SKM-1 treated with dmso at 0.1 percent for 144 hours (cell line): Measurements from ENCODE around the gene EIF5.

ENCODE experiments used
- DNase-seq: peaks from one replicate; lab custom pipeline; 2025; ENCODE audit not compliant: unreplicated experiment; lab: John Stamatoyannopoulos, UW

The EIF5 gene

DNA sequence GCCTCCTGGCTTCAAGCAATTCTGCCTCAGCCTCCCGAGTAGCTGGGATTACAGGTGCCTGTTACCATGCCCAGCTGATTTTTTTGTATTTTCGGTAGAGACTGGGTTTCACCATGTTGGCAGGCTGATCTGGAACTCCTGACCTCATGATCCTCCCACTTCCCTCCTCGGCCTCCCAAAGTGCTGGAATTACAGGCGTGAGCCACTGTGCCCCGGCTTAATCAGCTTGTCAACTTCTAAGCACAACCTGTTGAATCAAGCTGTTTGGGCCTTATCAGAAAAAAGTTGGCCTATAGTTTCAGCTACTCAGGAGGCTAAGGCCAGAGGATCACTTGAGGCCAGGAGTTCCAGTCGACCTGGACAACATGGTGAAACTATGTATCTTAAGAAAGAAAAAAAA, 59.0 kb downstream of the EIF5 start:
- no peak for DNase-seq

GRCh38 chr14:103393676-103394626, 59.9 kb downstream of the EIF5 start:
- DNase-seq = no peak
